Muscle of leg (tissue), 11 donors: ENCODE results near the gene SORT1. TPM values are rescaled to one million over a fixed set of nuclear protein-coding genes. Genes with fewer than 3 reads are reported as not detected.
A peak's percentile ranks its signal among the peaks of the same experiment; 100 is the strongest.
"Not testable (repeated sequence)": the region's sequence is repeated elsewhere in the genome, so short reads cannot be mapped to it uniquely, and the experiment has no call there.

Experiments used
- DNase-seq: peaks from one replicate; pipeline ENCODE4 v3.0.0; 2013
- H3K27ac ChIP-seq: one replicate; pipeline ENCODE4 v1.5.1; 2013; ENCODE audit warnings: mild to moderate bottlenecking, low read length, control low read depth
- H3K27me3 ChIP-seq: one replicate; pipeline ENCODE4 v1.6.1; 2013; ENCODE audit warnings: low read length; ENCODE audit not compliant: control insufficient read depth, insufficient read depth
- H3K36me3 ChIP-seq: one replicate; pipeline ENCODE4 v1.6.1; 2013; ENCODE audit warnings: low read length; ENCODE audit not compliant: control insufficient read depth, insufficient read depth
- H3K4me1 ChIP-seq: one replicate; pipeline ENCODE4 v1.6.1; 2013; ENCODE audit warnings: low read length; ENCODE audit not compliant: control insufficient read depth, insufficient read depth
- H3K4me3 ChIP-seq: one replicate; pipeline ENCODE4 v1.5.1; 2013; ENCODE audit warnings: low read length, control low read depth
- H3K9me3 ChIP-seq: replicated peaks from 2 replicates; pipeline ENCODE4 v1.6.1; 2013; ENCODE audit warnings: low read depth, low read length; ENCODE audit not compliant: control insufficient read depth
- WGBS: methylation state at CpG from one replicate; pipeline ENCODE4 v1.1.5; 2013; ENCODE audit warnings: missing lambda C conversion rate; ENCODE audit not compliant: insufficient coverage; 5-methylcytosine and 5-hydroxymethylcytosine counted together
- polyA plus RNA-seq, 8 donors: library from polyadenylated mRNA; unstranded; fragments of 120-200 nt; gene quantifications; one replicate each; pipeline versions ENCODE4 v1.2.1 to v1.2.3, GENCODE V29; 2013; ENCODE audit warnings: inconsistent platforms in 1 of 8, low replicate concordance in 1 of 8; ENCODE audit not compliant: insufficient read length in 8 of 8, insufficient read depth in 1 of 8
- total RNA-seq: library from RNA; stranded (reverse); fragments of 120-200 nt; gene quantifications from one replicate; pipeline ENCODE4 v1.2.4, GENCODE V29; 2013

The SORT1 gene
- total and polyA plus RNA-seq, 9 donors, result 11.6 to 32.1 (median 24.5) TPM

DNA sequence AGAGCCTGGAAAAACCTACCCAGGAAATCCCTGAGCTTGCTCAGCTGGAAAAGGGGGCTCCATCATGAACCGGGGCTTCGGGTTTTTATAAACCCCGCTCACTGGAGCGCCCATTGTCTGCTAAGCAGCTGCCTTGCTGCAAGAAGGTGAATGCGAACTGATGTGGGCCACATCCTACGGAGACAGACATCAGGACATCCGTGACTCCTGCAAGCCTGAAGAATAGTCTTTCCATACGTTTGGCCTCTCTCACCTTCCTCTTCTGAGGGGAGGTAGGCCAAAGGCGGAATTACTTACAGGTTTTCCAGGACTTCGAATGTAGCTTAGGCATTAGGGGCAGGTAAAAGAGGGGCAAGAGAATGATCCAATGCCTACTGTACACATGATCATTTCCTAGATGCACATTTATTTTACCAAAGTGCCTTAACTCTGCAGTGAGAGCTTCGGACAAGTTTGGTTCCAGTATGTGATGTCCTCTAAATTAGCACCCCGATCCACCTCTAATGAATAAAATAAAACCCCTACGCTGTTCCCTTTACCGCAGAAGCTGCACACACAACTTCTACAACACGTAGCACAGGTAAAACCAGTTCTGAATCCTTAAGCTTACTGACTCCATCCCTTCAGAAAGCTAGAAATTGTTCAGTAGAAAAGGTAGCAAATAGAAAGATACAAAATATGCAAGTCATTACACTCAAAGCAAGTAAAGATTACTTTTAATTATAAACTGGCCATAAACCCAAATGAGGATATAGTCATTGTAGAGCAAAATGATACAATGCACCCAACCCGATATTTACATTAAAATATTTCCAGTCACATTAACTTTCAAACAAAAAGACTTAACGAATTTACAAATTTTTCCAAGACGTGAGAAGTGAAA lies 866 bp upstream of the SORT1 start:
- Histone ChIP-seq H3K36me3 (peaks cover 6% of the 10 kb centered on the region), H3K4me1 (peaks cover 18% of the 10 kb centered on the region), H3K27me3 (peaks cover 3% of the 10 kb centered on the region), H3K4me3 (peak overlapping the region; percentile 60), H3K27ac (peak overlapping the region; percentile 56), H3K9me3 (no peaks in the 10 kb centered on the region)
- DNase-seq, result no peak
- WGBS, result 32% methylated on average over 6 of the region's 18 CpGs

DNA sequence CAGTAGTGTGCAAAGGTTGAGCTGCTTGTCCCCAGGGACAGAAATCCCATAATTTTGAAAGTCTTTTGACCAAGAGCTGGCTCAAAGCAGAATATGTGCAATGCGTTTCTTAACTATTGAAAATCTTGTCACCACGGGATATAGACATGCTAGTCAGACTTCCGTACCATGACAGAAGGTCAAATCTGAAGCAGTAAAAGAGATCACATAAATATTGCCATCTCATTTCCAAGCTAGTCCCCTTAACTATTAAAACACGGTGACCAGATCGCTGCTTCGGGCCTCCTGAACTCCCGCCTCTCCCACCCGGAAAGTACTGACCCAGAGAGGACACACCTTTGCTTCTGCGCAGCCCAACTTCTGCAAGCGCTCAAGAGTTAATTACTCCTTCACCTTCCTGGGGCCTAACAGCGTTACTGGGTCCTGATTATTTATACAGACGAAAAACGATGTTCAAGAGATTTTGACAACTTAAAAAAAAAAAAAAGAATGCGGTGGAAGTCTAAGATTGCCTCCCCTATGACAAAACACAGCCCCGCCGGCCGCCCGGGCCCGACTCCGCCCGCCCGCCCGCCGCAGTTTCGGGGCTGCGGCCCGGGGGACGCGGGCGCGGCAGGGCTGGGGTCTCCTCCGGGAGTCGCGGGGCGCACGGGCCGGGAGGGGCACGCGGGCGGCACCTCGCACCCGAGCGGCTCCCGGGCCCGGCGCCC lies 692 bp downstream of the SORT1 start:
- Histone ChIP-seq H3K36me3 (peaks cover 2% of the 10 kb centered on the region), H3K4me3 (peak overlapping the region; percentile 60), H3K27ac (no peak overlapping the region), H3K27me3 (peaks cover 3% of the 10 kb centered on the region), H3K9me3 (no peaks in the 10 kb centered on the region), H3K4me1 (peaks cover 26% of the 10 kb centered on the region)
- WGBS, result 4% methylated on average over 36 of the region's 46 CpGs
- DNase-seq, result no peak

GRCh38 chr1:109396513-109396839 lies 1.2 kb downstream of the SORT1 start:
- Histone ChIP-seq H3K27ac (no peak overlapping the region), H3K9me3 (no peaks in the 10 kb centered on the region), H3K27me3 (peaks cover 3% of the 10 kb centered on the region), H3K4me1 (peaks cover 27% of the 10 kb centered on the region), H3K4me3 (peak overlapping the region; percentile 40), H3K36me3 (no peaks in the 10 kb centered on the region)
- DNase-seq, result no peak
- WGBS, result no CpG with 5 or more reads among the region's 2 CpGs

GRCh38 chr1:109395602-109396512 lies 1.9 kb downstream of the SORT1 start:
- Histone ChIP-seq H3K4me3 (no peak overlapping the region), H3K27ac (no peak overlapping the region), H3K36me3 (no peaks in the 10 kb centered on the region), H3K4me1 (peaks cover 27% of the 10 kb centered on the region), H3K9me3 (no peaks in the 10 kb centered on the region), H3K27me3 (peaks cover 3% of the 10 kb centered on the region)
- 100% methylated on average over 1 of the region's 5 CpGs for WGBS
- DNase-seq, result peak; percentile 25

DNA sequence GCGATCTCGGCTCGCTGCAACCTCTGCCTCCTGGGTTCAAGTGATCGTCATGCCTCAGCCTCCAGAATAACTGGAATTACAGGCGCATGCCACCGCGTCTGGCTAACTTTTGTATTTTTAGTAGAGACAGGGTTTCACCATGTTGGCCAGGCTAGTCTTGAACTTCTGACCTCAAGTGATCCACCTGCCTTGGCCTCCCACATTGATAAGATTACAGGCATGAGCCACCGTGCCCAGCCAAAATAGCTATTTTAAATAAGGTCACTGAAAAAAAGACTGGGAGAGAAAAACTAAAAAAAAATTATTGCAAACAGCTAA lies 2.5 kb downstream of the SORT1 start:
- not testable (repeated sequence) for DNase-seq, H3K27ac ChIP-seq, H3K9me3 ChIP-seq, H3K36me3 ChIP-seq, H3K4me3 ChIP-seq, H3K27me3 ChIP-seq
- peaks cover 28% of the 10 kb centered on the region for H3K4me1 ChIP-seq
- WGBS, result 60% methylated on average over 4 of the region's 8 CpGs

DNA sequence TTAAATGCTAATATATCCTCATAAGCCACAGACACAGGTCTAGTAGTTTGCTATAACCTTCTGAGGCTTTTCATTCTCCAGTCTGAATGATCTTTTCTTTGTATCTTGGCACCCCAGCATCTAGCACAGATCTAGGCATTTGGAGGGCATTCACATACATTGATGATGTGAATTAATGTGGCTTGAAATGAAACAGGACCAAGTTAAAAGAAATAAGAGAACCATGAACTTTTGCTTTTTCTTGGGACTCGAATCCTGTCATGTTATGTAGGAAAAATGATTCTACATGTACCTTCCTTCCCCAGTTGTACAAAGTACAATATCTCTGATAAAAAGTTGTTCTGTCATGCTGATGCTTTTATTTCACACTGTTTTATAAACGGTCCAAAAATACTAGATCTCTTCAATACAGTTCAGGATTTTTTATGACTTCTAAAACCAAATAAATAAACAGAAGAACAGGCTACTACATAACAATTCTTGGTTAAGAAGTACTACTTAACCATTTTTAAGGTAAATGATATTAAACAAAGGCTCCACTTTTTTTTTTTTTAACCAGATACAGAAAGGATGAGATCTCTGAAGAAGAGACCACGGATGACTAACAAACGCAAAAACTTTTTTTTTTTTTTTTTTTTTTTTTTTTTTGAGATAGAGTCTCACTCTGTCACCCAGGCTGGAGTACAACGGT lies 3.0 kb downstream of the SORT1 start:
- DNase-seq, result no peak
- Histone ChIP-seq H3K27me3 (peaks cover 3% of the 10 kb centered on the region), H3K4me3 (no peak overlapping the region), H3K4me1 (peaks cover 32% of the 10 kb centered on the region), H3K27ac (peak overlapping the region; percentile 40), H3K9me3 (no peaks in the 10 kb centered on the region), H3K36me3 (no peaks in the 10 kb centered on the region)
- WGBS, result 67% methylated on average over 1 of the region's 5 CpGs

DNA sequence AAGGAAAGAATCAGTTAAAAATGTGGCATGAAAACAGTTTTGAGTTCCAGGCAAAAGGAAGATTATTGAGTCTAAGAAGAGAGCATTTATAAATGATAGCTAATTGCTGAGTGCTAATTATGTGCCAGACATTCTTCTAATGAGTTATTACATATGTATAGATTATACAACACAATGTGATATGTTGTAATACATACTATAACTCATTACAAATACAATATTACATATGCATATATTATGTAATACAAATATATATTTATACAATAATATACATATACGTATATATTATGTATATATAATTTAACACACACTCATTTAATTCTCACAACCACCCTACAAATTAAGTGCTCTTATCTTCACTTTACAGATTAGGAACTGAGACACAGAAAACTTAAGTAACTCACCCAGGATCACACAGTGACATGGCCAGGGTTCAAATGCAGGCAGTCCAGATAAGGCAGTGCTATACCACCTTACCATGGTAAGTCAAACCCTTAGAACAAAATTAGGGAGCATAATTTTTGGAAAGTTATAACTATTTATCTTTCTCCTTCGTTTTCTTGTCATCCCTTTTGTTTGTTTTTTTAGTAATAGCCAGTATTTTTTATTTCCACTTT lies 4.0 kb downstream of the SORT1 start:
- no CpG with 5 or more reads among the region's 2 CpGs for WGBS
- Histone ChIP-seq H3K27ac (peak overlapping the region; percentile 80), H3K4me3 (no peak overlapping the region), H3K4me1 (peaks cover 37% of the 10 kb centered on the region), H3K9me3 (no peaks in the 10 kb centered on the region), H3K36me3 (no peaks in the 10 kb centered on the region), H3K27me3 (peaks cover 3% of the 10 kb centered on the region)
- no peak for DNase-seq

GRCh38 chr1:109392788-109393616 lies 4.7 kb downstream of the SORT1 start:
- WGBS, result 0% methylated on average over 5 of the region's 10 CpGs
- peak overlapping the region; percentile 80 for H3K27ac ChIP-seq
- peak; percentile 56 for DNase-seq
- H3K36me3 ChIP-seq, result no peaks in the 10 kb centered on the region
- no peaks in the 10 kb centered on the region for H3K9me3 ChIP-seq
- peaks cover 3% of the 10 kb centered on the region for H3K27me3 ChIP-seq
- H3K4me3 ChIP-seq, result no peak overlapping the region
- peaks cover 32% of the 10 kb centered on the region for H3K4me1 ChIP-seq
